Rectal smooth muscle tissue (tissue), 1 donor: ENCODE data around the gene RAPGEF2.
"Not testable (repeated sequence)": the region's sequence is repeated elsewhere in the genome, so short reads cannot be mapped to it uniquely, and the experiment has no call there.

Experiments
- H3K27ac ChIP-seq: one replicate; pipeline ENCODE4 v1.7.0; 2013; ENCODE audit warnings: low read depth, low read length, inconsistent platforms
- H3K27me3 ChIP-seq: one replicate; pipeline ENCODE4 v1.7.0; 2013; ENCODE audit warnings: low read length; ENCODE audit not compliant: control insufficient read depth, insufficient read depth
- H3K36me3 ChIP-seq: one replicate; pipeline ENCODE4 v1.7.0; 2013; ENCODE audit warnings: low read length; ENCODE audit not compliant: control insufficient read depth, insufficient read depth
- H3K4me1 ChIP-seq: one replicate; pipeline ENCODE4 v1.7.0; 2013; ENCODE audit warnings: low read length; ENCODE audit not compliant: control insufficient read depth, insufficient read depth
- H3K4me3 ChIP-seq: one replicate; pipeline ENCODE4 v1.7.0; 2013; ENCODE audit warnings: low read length
- H3K9ac ChIP-seq: one replicate; pipeline ENCODE4 v1.7.0; 2013; ENCODE audit warnings: low read length

Gene RAPGEF2

DNA sequence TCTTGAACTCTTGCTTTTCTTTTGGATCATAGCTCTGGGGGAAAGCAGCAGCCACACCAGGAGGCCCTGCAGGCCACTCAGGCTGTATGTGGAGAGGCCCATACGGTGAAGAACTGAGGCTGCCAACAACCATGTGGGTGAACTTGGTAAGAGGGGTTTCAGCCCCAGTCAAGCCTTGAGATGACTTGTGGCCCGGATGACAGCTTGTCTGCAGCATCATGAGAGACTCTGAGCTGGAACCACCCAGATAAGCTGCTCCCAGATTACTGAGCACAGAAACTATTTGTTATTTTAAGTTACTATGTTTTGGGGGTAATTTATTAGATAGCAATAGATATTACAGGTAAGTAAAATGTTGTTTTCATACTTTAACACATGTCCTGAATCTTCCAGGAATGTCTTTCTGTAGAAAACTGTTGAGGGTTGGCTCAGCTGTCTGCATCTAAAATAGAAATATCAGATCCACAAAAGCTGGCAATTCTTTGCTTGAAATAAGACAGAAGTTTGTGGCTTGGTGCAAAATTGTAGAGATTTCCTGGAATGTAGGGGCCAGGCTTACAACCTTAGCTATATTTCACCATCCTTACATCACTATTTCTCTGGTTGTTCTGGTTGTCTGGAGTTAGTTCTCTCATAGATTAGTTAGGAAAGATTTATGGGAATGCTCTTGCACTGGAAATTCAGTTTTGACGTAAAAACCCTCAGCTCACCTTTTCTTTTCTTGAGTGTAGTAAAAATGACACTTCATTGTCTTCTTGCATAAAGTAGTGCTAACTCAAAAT lies 272.1 kb downstream of the RAPGEF2 start:
- Histone ChIP-seq H3K27me3 (no peaks in the 10 kb centered on the region), H3K27ac (no peak overlapping the region), H3K4me3 (no peak overlapping the region), H3K36me3 (no peaks in the 10 kb centered on the region), H3K4me1 (no peaks in the 10 kb centered on the region), H3K9ac (no peak overlapping the region)

- no peaks in the 10 kb centered on the region for H3K27me3 ChIP-seq
- no peaks in the 10 kb centered on the region for H3K4me1 ChIP-seq
- H3K36me3 ChIP-seq = no peaks in the 10 kb centered on the region
- no peak overlapping the region for H3K4me3 ChIP-seq
- H3K9ac ChIP-seq = no peak overlapping the region
- H3K27ac ChIP-seq = no peak overlapping the region
These were observed 273.4 kb downstream of the RAPGEF2 start for GRCh38 chr4:159376289-159376688.

DNA sequence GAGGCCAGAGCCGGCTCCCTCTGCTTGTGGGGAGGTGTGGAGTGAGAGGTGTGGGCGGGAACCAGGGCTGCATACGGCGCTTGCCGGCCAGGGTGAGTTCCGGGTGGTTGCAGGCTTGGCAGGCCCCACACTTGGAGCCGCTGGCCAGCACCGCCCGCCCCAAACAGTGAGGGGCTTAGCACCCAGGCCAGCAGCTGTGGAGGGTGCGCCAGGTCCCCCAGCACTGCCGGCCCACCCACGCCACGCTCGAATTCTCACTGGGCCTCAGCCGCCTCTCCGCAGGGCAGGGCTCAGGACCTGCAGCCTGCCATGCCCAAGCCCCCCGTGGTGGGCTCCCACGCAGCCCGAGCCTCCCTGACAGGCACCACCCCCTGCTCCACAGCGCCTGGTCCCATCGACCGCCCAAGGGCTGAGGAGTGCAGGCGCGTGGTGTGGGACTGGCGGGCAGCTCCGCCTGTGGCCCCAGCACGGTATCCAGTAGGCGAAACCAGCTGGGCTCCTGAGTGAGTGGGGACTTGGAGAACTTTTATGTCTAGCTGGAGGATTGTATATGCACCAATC lies 275.3 kb downstream of the RAPGEF2 start:
- H3K27me3 ChIP-seq = no peaks in the 10 kb centered on the region
- no peak overlapping the region for H3K27ac ChIP-seq
- H3K36me3 ChIP-seq = no peaks in the 10 kb centered on the region
- no peak overlapping the region for H3K9ac ChIP-seq
- H3K4me1 ChIP-seq = no peaks in the 10 kb centered on the region
- no peak overlapping the region for H3K4me3 ChIP-seq

DNA sequence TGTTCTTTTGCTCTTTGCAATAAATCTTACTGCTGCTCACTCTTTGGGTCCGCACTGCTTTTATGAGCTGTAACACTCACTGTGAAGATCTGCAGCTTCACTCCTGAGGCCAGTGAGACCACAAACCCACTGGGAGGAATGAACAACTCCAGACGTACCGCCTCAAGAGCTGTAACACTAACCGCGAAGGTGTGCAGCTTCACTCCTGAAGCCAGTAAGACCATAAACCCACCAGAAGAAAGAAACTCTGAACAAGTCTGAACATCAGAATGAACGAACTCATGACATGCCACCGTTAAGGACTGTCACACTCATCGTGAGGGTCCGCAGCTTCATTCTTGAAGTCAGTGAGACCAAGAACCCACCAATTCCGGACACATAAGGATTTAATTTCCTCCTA lies 276.2 kb downstream of the RAPGEF2 start:
- H3K4me1 ChIP-seq, H3K27me3 ChIP-seq, H3K27ac ChIP-seq, H3K36me3 ChIP-seq, H3K4me3 ChIP-seq, H3K9ac ChIP-seq: not testable (repeated sequence)

- no peak overlapping the region for H3K9ac ChIP-seq
- no peaks in the 10 kb centered on the region for H3K36me3 ChIP-seq
- no peaks in the 10 kb centered on the region for H3K27me3 ChIP-seq
- no peak overlapping the region for H3K4me3 ChIP-seq
- H3K27ac ChIP-seq = no peak overlapping the region
- H3K4me1 ChIP-seq = no peaks in the 10 kb centered on the region
These were observed 277.0 kb downstream of the RAPGEF2 start for GRCh38 chr4:159379836-159380235.

DNA sequence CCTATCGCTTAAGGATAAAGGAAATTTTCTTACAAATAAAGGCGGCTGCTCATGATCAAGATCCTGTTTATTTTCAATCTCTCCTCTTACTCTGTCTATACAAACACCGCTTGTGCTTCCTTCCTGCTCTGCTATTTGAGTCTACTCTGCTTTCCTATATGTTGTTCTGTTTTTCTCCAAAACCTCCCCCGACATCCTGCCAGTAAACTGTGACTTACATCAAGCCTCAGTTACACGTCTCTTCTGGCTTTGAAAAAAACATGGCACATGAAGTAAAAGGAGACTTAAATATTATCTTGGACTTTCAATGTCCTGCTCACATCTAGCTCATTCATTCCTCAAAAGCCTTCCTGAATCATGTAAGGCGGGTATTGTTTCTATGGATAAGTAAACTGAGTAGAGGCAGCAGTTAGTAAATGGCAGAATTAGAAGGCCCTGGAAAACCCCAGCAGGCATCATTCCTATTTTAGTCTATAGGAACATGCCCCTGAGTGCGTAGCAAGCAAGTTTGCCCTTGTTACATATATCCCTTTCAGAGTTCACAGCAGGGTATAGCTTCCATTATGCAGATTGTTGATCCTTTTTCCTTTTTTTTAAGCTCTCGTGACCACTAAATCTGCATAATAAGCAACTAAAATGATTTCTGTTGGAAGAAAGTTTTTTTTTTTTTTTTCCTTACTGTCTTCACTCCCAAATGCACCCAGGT lies 280.1 kb downstream of the RAPGEF2 start:
- Histone ChIP-seq H3K9ac (no peak overlapping the region), H3K27ac (no peak overlapping the region), H3K27me3 (no peaks in the 10 kb centered on the region), H3K36me3 (no peaks in the 10 kb centered on the region), H3K4me3 (no peak overlapping the region), H3K4me1 (no peaks in the 10 kb centered on the region)

DNA sequence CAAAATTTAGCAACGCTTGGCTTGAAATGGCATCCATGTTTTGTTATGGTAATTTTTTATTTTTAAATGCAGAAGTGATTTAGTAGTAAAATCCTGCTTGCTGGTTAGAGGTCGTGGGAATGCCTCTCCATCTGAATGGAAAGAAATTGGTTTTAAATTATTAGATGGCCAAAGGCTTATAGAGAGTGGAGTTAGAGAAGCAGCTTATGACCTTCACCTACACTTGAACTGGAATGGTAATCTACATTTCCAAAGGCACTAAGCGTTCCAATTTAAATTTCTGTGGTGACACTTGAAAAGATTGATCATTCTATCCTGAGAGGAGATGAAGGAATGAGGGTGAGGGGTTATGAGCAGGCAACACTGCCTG lies 280.7 kb downstream of the RAPGEF2 start:
- Histone ChIP-seq H3K4me1 (no peaks in the 10 kb centered on the region), H3K27ac (no peak overlapping the region), H3K4me3 (no peak overlapping the region), H3K9ac (no peak overlapping the region), H3K36me3 (no peaks in the 10 kb centered on the region), H3K27me3 (no peaks in the 10 kb centered on the region)

DNA sequence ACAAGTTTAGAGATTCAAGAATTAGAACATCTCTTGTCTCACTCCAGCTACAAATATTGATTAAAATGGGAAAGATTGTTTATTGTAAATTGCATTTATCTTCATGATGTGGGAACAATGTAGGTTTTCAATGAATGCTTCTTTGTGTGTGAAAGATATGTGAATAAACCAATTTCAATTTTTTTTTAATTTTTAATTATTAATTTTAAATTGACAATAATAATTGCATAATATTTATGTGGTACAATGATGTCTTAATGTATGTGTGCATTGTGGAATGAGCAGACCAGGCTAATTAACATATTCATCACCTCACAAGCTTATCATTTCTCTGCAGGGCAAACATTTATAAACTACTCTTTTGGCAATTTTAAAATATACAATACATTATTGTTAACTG lies 281.1 kb downstream of the RAPGEF2 start:
- Histone ChIP-seq H3K36me3 (no peaks in the 10 kb centered on the region), H3K4me3 (no peak overlapping the region), H3K9ac (no peak overlapping the region), H3K27ac (no peak overlapping the region), H3K4me1 (no peaks in the 10 kb centered on the region), H3K27me3 (no peaks in the 10 kb centered on the region)

DNA sequence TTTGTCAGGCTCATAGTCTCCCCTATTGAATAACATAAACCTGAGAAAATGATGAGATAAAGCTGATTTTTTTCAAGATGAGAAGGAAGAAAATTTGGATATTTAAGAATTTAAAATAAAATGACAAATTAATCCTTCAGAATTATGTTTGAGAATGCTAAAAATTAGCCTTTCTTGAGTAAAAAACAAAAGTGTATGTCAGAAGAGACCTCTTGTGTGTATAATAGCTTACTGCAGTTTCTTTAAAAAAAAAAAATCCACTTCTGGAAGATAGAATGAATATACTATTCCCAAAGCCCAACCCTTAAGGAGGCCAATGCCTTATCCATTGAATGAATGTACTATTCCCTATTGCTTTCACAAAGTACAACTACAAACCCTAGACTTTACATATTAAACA lies 281.8 kb downstream of the RAPGEF2 start:
- no peaks in the 10 kb centered on the region for H3K4me1 ChIP-seq

GRCh38 chr4:159386620-159387019 lies 283.7 kb downstream of the RAPGEF2 start:
- H3K27me3 ChIP-seq = no peaks in the 10 kb centered on the region
- H3K9ac ChIP-seq = no peak overlapping the region
- no peaks in the 10 kb centered on the region for H3K4me1 ChIP-seq
- H3K36me3 ChIP-seq = no peaks in the 10 kb centered on the region
- no peak overlapping the region for H3K27ac ChIP-seq
- H3K4me3 ChIP-seq = no peak overlapping the region

More for the DNA sequence above, 281.8 kb downstream of the RAPGEF2 start:
- Histone ChIP-seq H3K27ac (no peak overlapping the region), H3K36me3 (no peaks in the 10 kb centered on the region), H3K4me3 (no peak overlapping the region), H3K9ac (no peak overlapping the region), H3K27me3 (no peaks in the 10 kb centered on the region)

DNA sequence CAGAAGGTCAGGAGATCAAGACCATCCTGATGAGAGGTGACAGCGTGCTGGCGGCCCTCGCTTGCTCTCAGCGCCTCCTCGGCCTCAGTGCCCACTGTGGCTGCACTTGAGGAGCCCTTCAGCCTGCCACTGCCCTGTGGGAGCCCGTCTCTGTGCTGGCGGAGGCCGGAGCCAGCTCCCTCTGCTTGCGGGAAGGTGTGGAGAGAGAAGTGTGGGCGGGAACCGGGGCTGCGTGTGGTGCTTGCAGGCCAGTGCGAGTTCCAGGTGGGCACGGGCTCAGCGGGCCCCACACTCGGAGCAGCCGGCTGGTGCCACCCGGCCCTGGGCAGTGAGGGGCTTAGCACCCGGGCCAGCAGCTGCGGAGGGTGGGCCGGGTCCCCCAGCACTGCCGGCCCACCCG lies 286.9 kb downstream of the RAPGEF2 start:
- no peak overlapping the region for H3K9ac ChIP-seq
- H3K4me3 ChIP-seq = no peak overlapping the region
- H3K27ac ChIP-seq = no peak overlapping the region
- H3K4me1 ChIP-seq = no peaks in the 10 kb centered on the region
- H3K27me3 ChIP-seq = no peaks in the 10 kb centered on the region
- no peaks in the 10 kb centered on the region for H3K36me3 ChIP-seq

GRCh38 chr4:159390648-159391047 lies 287.8 kb downstream of the RAPGEF2 start:
- no peak overlapping the region for H3K9ac ChIP-seq
- H3K36me3 ChIP-seq = no peaks in the 10 kb centered on the region
- H3K4me1 ChIP-seq = no peaks in the 10 kb centered on the region
- H3K27ac ChIP-seq = no peak overlapping the region
- H3K4me3 ChIP-seq = no peak overlapping the region
- H3K27me3 ChIP-seq = no peaks in the 10 kb centered on the region

GRCh38 chr4:159395693-159396092 lies 292.8 kb downstream of the RAPGEF2 start:
- H3K4me3 ChIP-seq = no peak overlapping the region
- H3K27me3 ChIP-seq = no peaks in the 10 kb centered on the region
- no peak overlapping the region for H3K9ac ChIP-seq
- H3K4me1 ChIP-seq = no peaks in the 10 kb centered on the region
- no peaks in the 10 kb centered on the region for H3K36me3 ChIP-seq
- no peak overlapping the region for H3K27ac ChIP-seq
